ENCODE data around the gene TRIM38.

- TF ChIP-seq CTCF (IDR thresholded peaks at IDR 0.05) (no peak), EP300 (IDR thresholded peaks at IDR 0.05) (no peak), POLR2A (IDR thresholded peaks at IDR 0.05) (no peak)
These were observed 12.3 kb upstream of the TRIM38 start for GRCh38 chr6:25950297-25950696.
